Activated naive CD8-positive, alpha-beta T cell (primary cell): ENCODE data around the gene ATG9A.
A peak's percentile ranks its signal among the peaks of the same experiment; 100 is the strongest.

ENCODE experiments used
- H3K27ac Mint-ChIP-seq: one replicate; pipeline ENCODE4 v1.8.0; 2021; ENCODE audit warnings: mixed read lengths
- H3K27me3 Mint-ChIP-seq: one replicate; pipeline ENCODE4 v1.8.0; 2021; ENCODE audit warnings: mixed read lengths
- H3K36me3 Mint-ChIP-seq: one replicate; pipeline ENCODE4 v1.8.0; 2021; ENCODE audit warnings: mixed read lengths
- H3K4me1 Mint-ChIP-seq: one replicate; pipeline ENCODE4 v1.8.0; 2021; ENCODE audit warnings: low read depth, mixed read lengths
- H3K4me3 Mint-ChIP-seq: one replicate; pipeline ENCODE4 v1.8.0; 2021; ENCODE audit warnings: mild to moderate bottlenecking, mixed read lengths
- H3K9me3 Mint-ChIP-seq: one replicate; pipeline ENCODE4 v1.8.0; 2021; ENCODE audit warnings: low read depth, mixed read lengths

Gene ATG9A

DNA sequence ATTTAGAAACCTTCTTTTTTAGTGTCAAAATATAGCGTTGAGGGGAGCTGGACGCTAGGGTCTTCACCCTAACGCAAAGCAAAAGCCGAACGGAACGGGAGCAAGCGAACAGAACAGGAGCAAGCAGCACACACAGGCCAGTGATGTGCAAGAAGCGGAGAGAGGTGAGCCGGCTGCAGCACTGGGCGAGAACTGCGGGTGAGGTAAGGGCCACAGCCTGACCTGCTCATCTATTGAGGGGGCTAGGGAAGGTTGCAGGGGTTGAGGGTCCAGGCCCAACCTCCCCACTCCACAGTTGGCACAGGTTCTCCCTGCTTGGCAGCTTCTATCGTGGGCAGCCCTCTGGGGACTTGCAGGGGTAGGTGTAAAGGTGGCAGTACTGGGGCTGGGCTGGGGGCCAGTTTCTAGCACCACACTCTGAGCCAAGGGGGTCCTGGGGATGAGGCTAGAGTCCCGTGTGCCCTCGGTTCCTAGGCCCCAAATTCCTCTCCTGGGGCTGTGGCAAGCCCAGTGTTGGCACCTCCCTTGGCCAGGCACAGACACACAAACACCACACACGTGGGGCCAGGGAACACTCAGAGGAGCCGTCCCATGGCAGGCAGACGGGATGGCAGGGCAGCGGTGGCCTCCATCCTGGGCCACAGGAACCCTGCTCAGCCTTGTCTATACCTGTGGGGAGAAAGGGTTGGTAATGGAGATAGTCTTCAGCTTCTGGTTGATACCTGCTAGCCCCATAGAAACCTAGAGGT lies 9.5 kb downstream of the ATG9A start:
- Mint-ChIP-seq H3K27me3 (no peaks in the 10 kb centered on the region), H3K27ac (no peak overlapping the region), H3K4me1 (peaks cover 20% of the 10 kb centered on the region), H3K4me3 (peak overlapping the region; percentile 7), H3K36me3 (peaks cover 6% of the 10 kb centered on the region), H3K9me3 (no peaks in the 10 kb centered on the region)

DNA sequence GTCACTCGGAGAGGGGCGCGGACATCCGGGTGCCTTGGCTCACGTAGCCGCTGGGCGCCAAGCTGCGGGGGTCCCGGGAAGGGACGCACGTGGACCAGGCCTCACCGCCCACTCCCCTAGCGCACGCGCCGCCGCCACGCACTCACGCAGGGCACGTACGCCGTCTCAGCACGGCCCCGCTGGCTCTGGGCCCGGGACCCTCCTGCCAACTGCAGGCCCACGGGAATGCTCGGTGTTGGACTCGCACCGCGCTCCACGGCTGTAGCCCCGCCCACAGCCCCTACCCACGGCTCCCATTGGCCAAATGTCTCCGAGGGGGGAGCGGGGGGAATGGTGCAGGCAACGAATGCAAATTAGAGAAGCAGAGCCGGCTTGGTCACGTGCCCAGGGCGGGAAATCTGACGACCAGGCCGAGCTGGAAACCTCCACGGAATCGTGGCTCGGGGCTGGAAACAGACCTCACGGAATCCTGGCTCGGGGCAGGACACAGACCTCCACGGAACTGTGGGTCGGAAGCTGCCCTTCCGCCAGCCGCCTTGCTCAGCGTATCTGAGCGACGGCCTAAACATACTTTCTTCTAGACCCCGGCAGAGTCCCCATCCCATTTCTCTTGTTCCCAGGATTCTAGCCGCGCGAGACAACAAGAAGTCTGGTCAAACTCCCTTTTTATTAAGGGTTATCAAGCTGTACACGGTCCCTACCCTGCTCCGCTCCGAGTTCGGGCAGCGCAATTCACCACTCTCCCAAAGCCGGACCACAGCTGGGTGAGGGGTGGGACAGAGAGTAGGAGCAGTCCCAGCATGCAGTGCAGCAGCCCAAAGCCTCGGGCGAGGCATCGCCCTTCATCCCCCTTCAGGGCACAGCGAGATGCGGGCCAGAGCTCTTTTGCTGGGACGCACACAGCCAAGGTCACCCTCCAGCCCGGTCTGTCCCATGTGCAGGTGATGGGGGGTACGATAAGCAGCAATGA lies 10.4 kb downstream of the ATG9A start, which contains the start of gene ABCB6:
ABCB6 (minus strand) TSS at position 227 of the 970 bp plus-strand sequence. CDS start 285 bp downstream, outside the sequence.
- peaks cover 20% of the 10 kb centered on the region for H3K4me1 Mint-ChIP-seq
- H3K27ac Mint-ChIP-seq, result peak within 1 kb of the TSS; percentile 81
- H3K9me3 Mint-ChIP-seq, result no peaks in the 10 kb centered on the region
- H3K4me3 Mint-ChIP-seq, result peak within 1 kb of the TSS; percentile 88
- H3K36me3 Mint-ChIP-seq, result peaks cover 7% of the 10 kb centered on the region
- no peaks in the 10 kb centered on the region for H3K27me3 Mint-ChIP-seq

DNA sequence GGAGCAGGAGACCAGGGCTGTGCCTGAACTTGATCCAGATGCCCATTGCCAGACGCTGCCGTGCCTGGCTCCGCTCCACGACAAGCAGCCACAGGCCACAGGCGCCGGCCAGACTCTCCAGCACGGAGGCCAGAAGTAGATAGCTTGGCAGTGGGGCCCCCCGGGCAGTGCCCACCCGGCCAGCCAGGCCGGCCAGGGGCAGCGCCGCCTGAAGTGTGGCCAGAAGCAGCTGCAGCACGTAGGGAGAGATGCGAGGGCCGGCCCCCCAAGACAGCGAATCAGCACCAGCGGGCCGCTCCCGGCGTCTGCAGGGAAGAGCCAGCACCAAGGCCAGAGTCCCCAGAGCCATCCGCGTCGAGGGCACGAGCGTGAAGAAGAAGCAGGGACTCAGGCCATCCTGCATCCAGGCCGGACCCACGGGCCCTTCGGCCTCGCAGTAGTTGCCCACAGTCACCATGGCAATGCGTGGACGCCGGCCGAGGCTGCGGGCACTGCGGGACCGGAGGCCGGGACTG lies 11.2 kb downstream of the ATG9A start:
- Mint-ChIP-seq H3K36me3 (peaks cover 7% of the 10 kb centered on the region), H3K27me3 (no peaks in the 10 kb centered on the region), H3K4me3 (peak overlapping the region; percentile 88)

GRCh38 chr2:219216535-219216915 lies 12.9 kb downstream of the ATG9A start:
- peaks cover 5% of the 10 kb centered on the region for H3K36me3 Mint-ChIP-seq

More for the DNA sequence above, 11.2 kb downstream of the ATG9A start:
- H3K27ac Mint-ChIP-seq, result peak overlapping the region; percentile 81
- H3K4me1 Mint-ChIP-seq, result peaks cover 20% of the 10 kb centered on the region
- no peaks in the 10 kb centered on the region for H3K9me3 Mint-ChIP-seq

GRCh38 chr2:219215871-219216534 lies 13.4 kb downstream of the ATG9A start:
- Mint-ChIP-seq H3K9me3 (no peaks in the 10 kb centered on the region), H3K4me3 (no peak overlapping the region), H3K4me1 (peaks cover 25% of the 10 kb centered on the region), H3K27ac (no peak overlapping the region), H3K36me3 (peaks cover 2% of the 10 kb centered on the region), H3K27me3 (no peaks in the 10 kb centered on the region)

More at GRCh38 chr2:219216535-219216915, 12.9 kb downstream of the ATG9A start:
- Mint-ChIP-seq H3K27ac (no peak overlapping the region), H3K4me1 (peaks cover 20% of the 10 kb centered on the region), H3K9me3 (no peaks in the 10 kb centered on the region), H3K27me3 (no peaks in the 10 kb centered on the region), H3K4me3 (peak overlapping the region; percentile 72)

- no peak overlapping the region for H3K27ac Mint-ChIP-seq
- H3K36me3 Mint-ChIP-seq, result peaks cover 2% of the 10 kb centered on the region
- H3K4me1 Mint-ChIP-seq, result peaks cover 34% of the 10 kb centered on the region
- H3K4me3 Mint-ChIP-seq, result no peak overlapping the region
- H3K9me3 Mint-ChIP-seq, result no peaks in the 10 kb centered on the region
- H3K27me3 Mint-ChIP-seq, result no peaks in the 10 kb centered on the region
These were observed 14.7 kb downstream of the ATG9A start for GRCh38 chr2:219214786-219215185.

DNA sequence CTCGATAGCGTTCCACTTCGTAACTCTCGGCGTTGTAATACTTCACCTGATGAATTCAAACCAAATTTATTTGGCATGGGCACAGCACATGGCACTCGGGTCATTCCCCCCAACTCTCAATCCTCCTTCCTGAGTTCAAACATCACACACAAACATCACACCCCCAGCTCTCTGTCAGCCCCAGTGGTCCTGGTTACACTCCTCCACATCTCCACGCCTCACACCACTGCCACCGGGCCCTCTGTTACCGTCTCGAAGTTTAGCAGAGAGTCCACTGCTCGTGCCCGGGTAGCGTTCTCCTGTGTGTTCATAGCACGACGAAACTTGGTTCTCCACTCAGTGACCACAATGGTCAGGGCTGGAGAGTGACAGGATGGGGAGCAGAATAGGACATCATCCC lies 15.3 kb downstream of the ATG9A start:
- Mint-ChIP-seq H3K4me1 (peaks cover 34% of the 10 kb centered on the region), H3K27ac (no peak overlapping the region), H3K9me3 (no peaks in the 10 kb centered on the region)

GRCh38 chr2:219213486-219214071 lies 15.9 kb downstream of the ATG9A start:
- H3K4me3 Mint-ChIP-seq, result no peak overlapping the region
- H3K27me3 Mint-ChIP-seq, result no peaks in the 10 kb centered on the region
- no peak overlapping the region for H3K27ac Mint-ChIP-seq
- H3K4me1 Mint-ChIP-seq, result peaks cover 36% of the 10 kb centered on the region
- H3K9me3 Mint-ChIP-seq, result no peaks in the 10 kb centered on the region
- peaks cover 4% of the 10 kb centered on the region for H3K36me3 Mint-ChIP-seq

More for the DNA sequence above, 15.3 kb downstream of the ATG9A start:
- Mint-ChIP-seq H3K4me3 (no peak overlapping the region), H3K27me3 (no peaks in the 10 kb centered on the region), H3K36me3 (peaks cover 4% of the 10 kb centered on the region)

DNA sequence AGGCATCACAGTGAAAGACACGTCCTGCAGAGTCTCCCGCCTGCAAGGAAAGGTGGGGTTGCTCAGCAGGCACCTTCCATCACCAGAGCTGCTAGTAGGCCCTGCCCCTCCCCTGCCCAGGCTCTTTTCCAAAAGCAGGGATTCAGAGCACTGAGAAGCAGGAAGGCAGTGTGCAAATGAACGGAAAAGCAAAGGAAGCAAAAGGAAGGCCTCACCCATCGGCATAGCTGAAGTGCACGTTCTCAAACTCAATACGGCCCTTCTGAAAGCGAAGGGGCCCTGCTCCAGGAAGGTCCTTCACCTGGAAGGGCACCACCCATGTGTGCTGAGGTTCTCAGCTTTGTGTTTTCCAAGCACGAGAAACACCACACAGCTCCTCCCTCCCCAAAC lies 16.4 kb downstream of the ATG9A start:
- Mint-ChIP-seq H3K9me3 (no peaks in the 10 kb centered on the region), H3K4me3 (no peak overlapping the region), H3K27me3 (no peaks in the 10 kb centered on the region), H3K27ac (no peak overlapping the region), H3K36me3 (peaks cover 4% of the 10 kb centered on the region), H3K4me1 (peaks cover 40% of the 10 kb centered on the region)

DNA sequence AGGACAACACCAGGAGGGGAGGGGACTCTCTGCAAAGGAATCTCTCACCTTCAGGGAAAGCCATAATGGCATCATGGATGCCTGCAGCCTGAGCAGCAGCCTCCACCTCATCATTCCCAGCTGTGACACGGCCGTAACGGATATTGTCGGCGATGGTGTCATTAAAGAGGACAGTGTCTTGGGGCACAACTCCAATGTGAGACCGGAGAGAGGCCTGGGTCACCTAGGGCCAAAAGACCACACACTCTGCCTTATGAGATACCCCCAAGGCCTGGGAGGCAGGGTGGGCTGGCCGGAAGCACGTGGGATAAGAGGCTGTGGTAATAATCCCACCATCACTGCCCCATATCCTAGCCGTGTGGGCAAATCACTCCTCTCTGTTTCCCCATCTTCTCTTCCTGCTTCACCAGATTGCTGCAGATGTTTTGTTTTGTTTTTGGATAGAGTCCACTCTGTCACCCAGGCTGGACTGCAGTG lies 18.5 kb downstream of the ATG9A start:
- H3K27ac Mint-ChIP-seq, result peak overlapping the region; percentile 81
- no peaks in the 10 kb centered on the region for H3K9me3 Mint-ChIP-seq
- H3K36me3 Mint-ChIP-seq, result peaks cover 4% of the 10 kb centered on the region
- H3K4me3 Mint-ChIP-seq, result no peak overlapping the region
- peaks cover 46% of the 10 kb centered on the region for H3K4me1 Mint-ChIP-seq
- no peaks in the 10 kb centered on the region for H3K27me3 Mint-ChIP-seq

GRCh38 chr2:219210196-219210885 lies 19.1 kb downstream of the ATG9A start:
- Mint-ChIP-seq H3K4me3 (no peak overlapping the region), H3K4me1 (peaks cover 47% of the 10 kb centered on the region), H3K36me3 (peaks cover 4% of the 10 kb centered on the region), H3K27ac (peak overlapping the region; percentile 83), H3K9me3 (no peaks in the 10 kb centered on the region), H3K27me3 (no peaks in the 10 kb centered on the region)

GRCh38 chr2:219209236-219210195 lies 19.9 kb downstream of the ATG9A start:
- Mint-ChIP-seq H3K4me3 (peak overlapping the region; percentile 61), H3K27me3 (no peaks in the 10 kb centered on the region), H3K9me3 (no peaks in the 10 kb centered on the region), H3K36me3 (peaks cover 4% of the 10 kb centered on the region), H3K4me1 (peaks cover 49% of the 10 kb centered on the region), H3K27ac (peak overlapping the region; percentile 88)
